SJSA1 (cell line): ENCODE data around the gene AGPAT2. TPM values are rescaled to one million over a fixed set of nuclear protein-coding genes. Genes with fewer than 3 reads are reported as not detected.
"Not testable (repeated sequence)": the region's sequence is repeated elsewhere in the genome, so short reads cannot be mapped to it uniquely, and the experiment has no call there.

ENCODE experiments used
- DNase-seq, 2 experiments: peaks; one replicate each; pipeline ENCODE4 v3.0.0-alpha.2; 2015 to 2020; ENCODE audit warnings: low spot score in 2 of 2, low read depth in 1 of 2
- H3K27ac ChIP-seq: fragments of 250-450 bp; sonication (Bioruptor Pico); 2 replicates; pipeline ENCODE4 v1.5.1; 2020; ENCODE audit warnings: mild to moderate bottlenecking, moderate library complexity
- H3K27me3 ChIP-seq: fragments of 250-450 bp; sonication (Bioruptor Pico); replicated peaks from 2 replicates; pipeline ENCODE4 v1.5.1; 2020; ENCODE audit warnings: mild to moderate bottlenecking, moderate library complexity
- H3K36me3 ChIP-seq: fragments of 250-450 bp; sonication (Bioruptor Pico); 2 replicates; pipeline ENCODE4 v1.5.1; 2020; ENCODE audit warnings: mild to moderate bottlenecking
- H3K4me1 ChIP-seq: fragments of 250-450 bp; sonication (Bioruptor Pico); replicated peaks from 2 replicates; pipeline ENCODE4 v1.6.1; 2021; ENCODE audit warnings: mild to moderate bottlenecking
- H3K4me3 ChIP-seq: fragments of 250-450 bp; sonication (Bioruptor Pico); 2 replicates; pipeline ENCODE4 v1.5.1; 2020; ENCODE audit warnings: mild to moderate bottlenecking
- H3K9me3 ChIP-seq: fragments of 250-450 bp; sonication (Bioruptor Pico); replicated peaks from 2 replicates; pipeline ENCODE4 v1.5.1; 2020; ENCODE audit warnings: mild to moderate bottlenecking
- total RNA-seq: library from RNA; depleted of rRNA; stranded (reverse); fragments of >200 nt; shearing (Covaris generic); gene quantifications from 2 replicates; pipeline ENCODE4 v1.2.3, GENCODE V29; 2014

AGPAT2 gene
- total RNA-seq, 1 experiment from 2014 or later = 30.1 TPM

- no peaks in the 10 kb centered on the region for H3K4me1 ChIP-seq
- H3K27ac ChIP-seq = no peak overlapping the region
- no peak overlapping the region for H3K4me3 ChIP-seq
- DNase-seq = no peak
- no peaks in the 10 kb centered on the region for H3K36me3 ChIP-seq
- no peaks in the 10 kb centered on the region for H3K9me3 ChIP-seq
- peaks cover 21% of the 10 kb centered on the region for H3K27me3 ChIP-seq
Measured at GRCh38 chr9:136714096-136714892, 27.0 kb upstream of the AGPAT2 start.

GRCh38 chr9:136713550-136713949 is 26.3 kb upstream of the AGPAT2 start:
- Histone ChIP-seq H3K4me3 (no peak overlapping the region), H3K9me3 (no peaks in the 10 kb centered on the region), H3K36me3 (no peaks in the 10 kb centered on the region), H3K4me1 (no peaks in the 10 kb centered on the region), H3K27me3 (peaks cover 21% of the 10 kb centered on the region), H3K27ac (no peak overlapping the region)
- DNase-seq = no peak

- Histone ChIP-seq H3K4me3 (no peak overlapping the region), H3K9me3 (no peaks in the 10 kb centered on the region), H3K27me3 (peaks cover 21% of the 10 kb centered on the region), H3K27ac (no peak overlapping the region), H3K36me3 (no peaks in the 10 kb centered on the region), H3K4me1 (no peaks in the 10 kb centered on the region)
- DNase-seq = no peak
Measured at GRCh38 chr9:136712690-136713544, 25.7 kb upstream of the AGPAT2 start.

- no peak for DNase-seq
- Histone ChIP-seq H3K36me3 (no peaks in the 10 kb centered on the region), H3K4me1 (no peaks in the 10 kb centered on the region), H3K27ac (no peak within 1 kb of the TSS), H3K27me3 (peaks cover 22% of the 10 kb centered on the region), H3K9me3 (no peaks in the 10 kb centered on the region), H3K4me3 (no peak within 1 kb of the TSS)
Measured at GRCh38 chr9:136711751-136712689, 24.8 kb upstream of the AGPAT2 start, which contains the start of gene DIPK1B. DIPK1B (plus strand) TSS chr9:136712572; CDS start chr9:136712666, 94 bp downstream.

- not testable (repeated sequence) for DNase-seq
- peaks cover 29% of the 10 kb centered on the region for H3K27me3 ChIP-seq
Measured at GRCh38 chr9:136711219-136711648, 24.0 kb upstream of the AGPAT2 start.

GRCh38 chr9:136710543-136710942 is 23.3 kb upstream of the AGPAT2 start:
- Histone ChIP-seq H3K4me1 (no peaks in the 10 kb centered on the region), H3K36me3 (no peaks in the 10 kb centered on the region), H3K27me3 (peaks cover 29% of the 10 kb centered on the region), H3K27ac (no peak overlapping the region), H3K4me3 (no peak overlapping the region), H3K9me3 (no peaks in the 10 kb centered on the region)
- no peak for DNase-seq

More at GRCh38 chr9:136711219-136711648, 24.0 kb upstream of the AGPAT2 start:
- not testable (repeated sequence) for H3K27ac ChIP-seq, H3K36me3 ChIP-seq, H3K9me3 ChIP-seq, H3K4me3 ChIP-seq, H3K4me1 ChIP-seq

- Histone ChIP-seq H3K4me3 (no peak overlapping the region), H3K27me3 (peaks cover 34% of the 10 kb centered on the region), H3K4me1 (no peaks in the 10 kb centered on the region), H3K9me3 (no peaks in the 10 kb centered on the region), H3K27ac (no peak overlapping the region), H3K36me3 (no peaks in the 10 kb centered on the region)
- DNase-seq = no peak
Measured at GRCh38 chr9:136709454-136710109, 22.3 kb upstream of the AGPAT2 start.

GRCh38 chr9:136707849-136708517 is 20.7 kb upstream of the AGPAT2 start:
- DNase-seq = no peak
- H3K9me3 ChIP-seq = no peaks in the 10 kb centered on the region
- no peak overlapping the region for H3K4me3 ChIP-seq
- no peak overlapping the region for H3K27ac ChIP-seq
- H3K27me3 ChIP-seq = peaks cover 31% of the 10 kb centered on the region
- no peaks in the 10 kb centered on the region for H3K36me3 ChIP-seq
- H3K4me1 ChIP-seq = no peaks in the 10 kb centered on the region

GRCh38 chr9:136707011-136707410 is 19.8 kb upstream of the AGPAT2 start:
- no peaks in the 10 kb centered on the region for H3K36me3 ChIP-seq
- DNase-seq = no peak
- H3K4me1 ChIP-seq = no peaks in the 10 kb centered on the region
- H3K4me3 ChIP-seq = no peak overlapping the region
- no peaks in the 10 kb centered on the region for H3K9me3 ChIP-seq
- no peak overlapping the region for H3K27ac ChIP-seq
- peaks cover 26% of the 10 kb centered on the region for H3K27me3 ChIP-seq

- no peaks in the 10 kb centered on the region for H3K4me1 ChIP-seq
- no peak for DNase-seq
- no peaks in the 10 kb centered on the region for H3K9me3 ChIP-seq
- H3K27me3 ChIP-seq = peaks cover 30% of the 10 kb centered on the region
- H3K27ac ChIP-seq = no peak overlapping the region
- no peaks in the 10 kb centered on the region for H3K36me3 ChIP-seq
- no peak overlapping the region for H3K4me3 ChIP-seq
Measured at GRCh38 chr9:136705564-136705963, 18.3 kb upstream of the AGPAT2 start.

GRCh38 chr9:136704741-136705140 is 17.5 kb upstream of the AGPAT2 start:
- not testable (repeated sequence) for DNase-seq, H3K4me3 ChIP-seq, H3K9me3 ChIP-seq, H3K36me3 ChIP-seq, H3K4me1 ChIP-seq, H3K27ac ChIP-seq
- peaks cover 38% of the 10 kb centered on the region for H3K27me3 ChIP-seq

GRCh38 chr9:136703276-136703860 is 16.1 kb upstream of the AGPAT2 start:
- DNase-seq = no peak
- no peak overlapping the region for H3K27ac ChIP-seq
- H3K36me3 ChIP-seq = no peaks in the 10 kb centered on the region
- H3K9me3 ChIP-seq = no peaks in the 10 kb centered on the region
- H3K4me3 ChIP-seq = no peak overlapping the region
- H3K27me3 ChIP-seq = peaks cover 43% of the 10 kb centered on the region
- H3K4me1 ChIP-seq = no peaks in the 10 kb centered on the region
